Limb (tissue), 2 donors: ENCODE measurements around the gene OR2AK2.

Experiments
- DNase-seq, 2 donors: peaks; one replicate each; pipeline ENCODE4 v3.0.0-alpha.2; 2016; ENCODE audit errors: extremely low spot score in 2 of 2

The OR2AK2 gene, protein sequence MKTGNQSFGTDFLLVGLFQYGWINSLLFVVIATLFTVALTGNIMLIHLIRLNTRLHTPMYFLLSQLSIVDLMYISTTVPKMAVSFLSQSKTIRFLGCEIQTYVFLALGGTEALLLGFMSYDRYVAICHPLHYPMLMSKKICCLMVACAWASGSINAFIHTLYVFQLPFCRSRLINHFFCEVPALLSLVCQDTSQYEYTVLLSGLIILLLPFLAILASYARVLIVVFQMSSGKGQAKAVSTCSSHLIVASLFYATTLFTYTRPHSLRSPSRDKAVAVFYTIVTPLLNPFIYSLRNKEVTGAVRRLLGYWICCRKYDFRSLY

GRCh38 chr1:247964933-247965332 is at the start of gene OR2AK2:
TSS of gene OR2AK2 (plus strand) at chr1:247965233. CDS start at chr1:247965377, 144 bp downstream.
- no peak for DNase-seq

DNA sequence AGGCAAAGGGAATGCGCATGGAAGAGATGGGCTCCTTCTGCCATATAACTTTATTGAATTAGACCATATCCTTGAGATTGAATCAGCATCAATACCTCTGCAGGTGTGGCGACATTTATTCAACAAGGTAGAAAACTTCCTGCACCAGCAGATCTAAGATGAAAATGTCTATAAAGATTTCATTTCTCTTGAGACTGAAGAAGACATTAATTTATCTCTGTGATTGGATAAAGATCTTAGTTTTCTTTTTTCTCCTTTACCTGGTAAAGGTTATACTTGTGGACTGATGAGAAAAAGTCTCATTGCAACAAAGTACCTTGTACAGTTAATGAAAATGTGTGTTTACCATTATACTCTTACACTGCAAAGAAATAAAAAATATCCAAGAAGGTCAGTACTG is 45.1 kb upstream of the OR2AK2 start, which contains the start of gene OR2T8:
Gene OR2T8, plus strand, starts transcription at position 301 of the 400 bp plus-strand sequence. CDS start 766 bp downstream, outside the sequence.
- DNase-seq, result no peak

DNA sequence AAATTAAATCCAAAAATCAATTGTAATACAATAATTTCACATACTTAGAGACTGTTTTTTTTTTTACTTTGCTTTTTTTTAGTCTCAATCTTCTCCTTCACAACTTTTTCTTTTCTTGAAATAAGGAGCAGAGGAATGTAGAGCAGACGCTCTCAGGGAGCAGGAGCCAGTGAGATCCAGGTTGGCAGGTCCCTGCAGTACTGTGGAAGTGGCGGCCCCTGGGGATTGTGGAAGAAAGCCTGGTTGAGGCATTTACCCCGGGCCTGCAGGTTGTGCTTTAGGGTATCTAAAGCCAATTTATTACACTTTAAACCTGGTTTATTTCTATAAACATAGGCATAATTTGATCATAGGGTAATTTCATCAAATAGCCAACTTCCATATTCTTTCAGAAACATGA is 41.1 kb upstream of the OR2AK2 start:
- DNase-seq, result no peak

DNA sequence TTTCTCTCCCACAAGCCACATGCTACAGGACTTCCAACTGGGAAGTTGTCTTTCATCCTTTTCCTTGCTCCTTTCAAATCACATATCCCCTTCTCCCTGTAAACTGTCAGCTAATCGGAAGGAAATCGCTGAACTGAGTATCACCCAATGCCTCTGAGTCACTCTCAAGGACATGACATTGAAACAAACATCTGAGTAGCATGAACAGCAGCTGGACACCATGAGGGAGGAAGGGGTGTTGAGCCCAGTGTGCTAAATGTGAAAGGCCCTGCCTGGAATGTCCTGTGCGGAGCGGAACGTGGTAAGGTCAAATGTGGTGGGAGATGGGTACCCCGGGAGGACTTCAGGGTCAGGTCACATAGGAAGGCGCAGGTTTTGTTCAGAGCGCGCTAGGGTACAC is 40.2 kb upstream of the OR2AK2 start, which contains the start of gene OR2AJ1:
Gene OR2AJ1, plus strand, starts transcription at position 22 of the 400 bp plus-strand sequence. CDS start 8,880 bp downstream, outside the sequence.
- DNase-seq, result no peak

DNA sequence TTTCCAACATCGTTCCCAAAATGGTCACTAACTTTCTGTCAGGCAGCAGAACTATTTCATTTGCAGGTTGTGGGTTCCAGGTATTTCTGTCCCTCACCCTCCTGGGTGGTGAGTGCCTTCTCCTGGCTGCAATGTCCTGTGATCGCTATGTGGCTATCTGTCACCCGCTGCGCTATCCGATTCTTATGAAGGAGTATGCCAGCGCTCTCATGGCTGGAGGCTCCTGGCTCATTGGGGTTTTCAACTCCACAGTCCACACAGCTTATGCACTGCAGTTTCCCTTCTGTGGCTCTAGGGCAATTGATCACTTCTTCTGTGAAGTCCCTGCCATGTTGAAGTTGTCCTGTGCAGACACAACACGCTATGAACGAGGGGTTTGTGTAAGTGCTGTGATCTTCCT is 31.0 kb upstream of the OR2AK2 start:
- DNase-seq, result no peak

- DNase-seq, result no peak
Measured at GRCh38 chr1:247935781-247936180, 29.3 kb upstream of the OR2AK2 start.

DNA sequence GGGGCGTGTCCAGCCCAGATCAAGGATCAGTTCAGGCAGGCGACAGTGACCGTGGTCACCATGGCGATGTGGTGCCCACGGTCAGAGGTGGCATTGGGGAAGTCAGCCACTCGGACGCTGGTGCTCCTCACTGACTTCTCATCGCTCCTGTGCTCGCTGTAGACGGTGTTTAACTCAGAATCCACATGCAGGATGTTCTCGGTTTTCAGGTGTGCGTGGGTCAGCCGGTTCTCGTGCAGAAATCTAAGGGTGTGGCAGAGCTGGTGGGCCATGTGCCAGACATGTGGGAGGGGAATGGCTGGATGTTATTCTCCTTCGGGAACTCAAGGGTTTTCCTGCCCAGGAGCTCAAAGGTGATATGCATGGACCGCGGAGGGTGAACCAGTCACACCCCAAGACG is 28.6 kb upstream of the OR2AK2 start:
- DNase-seq, result no peak

DNA sequence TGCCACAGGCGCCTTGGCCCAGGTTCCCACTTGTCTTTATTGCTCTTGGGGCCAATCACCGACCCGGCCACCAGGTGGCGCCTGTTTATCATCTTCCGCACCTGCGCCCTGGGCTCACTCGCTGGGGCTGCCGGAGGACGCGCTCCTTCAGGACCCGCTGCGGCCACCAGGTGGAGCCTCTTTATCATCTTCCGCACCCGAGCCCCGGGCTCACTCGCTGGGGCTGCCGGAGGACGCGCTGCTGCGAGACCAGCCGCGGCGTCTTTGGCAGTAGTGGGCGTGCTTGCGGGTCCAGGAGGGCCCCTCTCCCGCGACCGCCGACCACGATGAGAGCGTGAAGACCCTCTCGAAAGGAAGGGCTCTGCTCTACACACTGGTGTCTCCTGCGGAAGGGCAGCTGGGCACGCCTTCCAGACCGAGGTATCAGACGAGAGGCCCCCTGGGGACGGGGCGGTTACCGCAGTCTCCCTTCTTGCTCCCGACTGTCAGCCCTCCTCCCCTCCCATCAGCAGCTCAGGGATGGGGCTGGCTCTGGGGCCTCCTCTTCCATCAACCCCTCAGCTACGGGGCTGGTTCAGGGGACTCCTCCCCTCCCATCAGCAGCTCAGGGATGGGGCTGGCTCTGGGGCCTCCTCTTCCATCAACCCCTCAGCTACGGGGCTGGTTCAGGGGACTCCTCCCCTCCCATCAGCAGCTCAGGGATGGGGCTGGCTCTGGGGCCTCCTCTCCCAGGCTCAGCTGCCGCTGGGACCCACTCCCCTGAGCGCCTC is 27.9 kb upstream of the OR2AK2 start:
- DNase-seq, result peak; percentile 19 to 83

DNA sequence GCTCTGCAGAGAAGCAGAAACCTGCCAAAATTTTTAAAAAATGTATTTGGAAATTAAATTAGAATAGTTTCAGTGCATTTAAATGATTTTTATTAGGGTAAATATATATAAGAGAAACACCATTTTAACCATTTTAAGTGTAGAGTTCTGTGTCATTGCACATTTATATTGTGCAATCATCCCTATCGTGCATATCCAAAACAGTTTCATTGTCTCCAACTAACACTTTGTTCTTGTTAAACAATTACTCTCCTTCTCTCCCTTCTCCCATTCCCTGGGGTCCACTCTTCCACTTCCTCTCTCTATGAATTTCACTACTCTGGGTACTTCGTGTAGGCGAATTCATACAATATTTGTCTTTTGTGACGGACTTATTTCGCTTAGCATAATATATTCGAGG is 22.4 kb upstream of the OR2AK2 start:
- no peak for DNase-seq

GRCh38 chr1:247948558-247948957 is 16.5 kb upstream of the OR2AK2 start, which contains the start of gene OR2L8:
TSS of gene OR2L8 (plus strand) at chr1:247948858. CDS start at chr1:247948858, 0 bp downstream.
- DNase-seq, result no peak

DNA sequence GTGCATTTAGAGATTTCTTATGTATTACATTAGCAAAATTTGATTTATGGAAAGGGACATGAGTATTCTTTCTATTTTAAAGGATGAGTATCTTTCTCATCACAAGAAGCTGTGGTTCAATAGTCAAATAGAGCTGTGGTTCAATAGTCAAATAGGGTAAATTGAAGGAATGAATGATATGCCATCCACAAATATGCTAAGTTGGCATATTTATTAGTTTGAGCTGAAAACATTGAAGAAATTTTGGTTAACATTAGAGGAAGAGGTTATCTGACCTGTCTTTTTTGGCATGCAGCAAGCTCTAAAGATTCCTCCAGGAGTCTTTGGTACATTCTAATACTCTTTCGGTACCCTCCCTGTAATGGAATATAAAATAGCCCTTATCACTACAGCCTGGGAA is 11.6 kb upstream of the OR2AK2 start:
- no peak for DNase-seq

DNA sequence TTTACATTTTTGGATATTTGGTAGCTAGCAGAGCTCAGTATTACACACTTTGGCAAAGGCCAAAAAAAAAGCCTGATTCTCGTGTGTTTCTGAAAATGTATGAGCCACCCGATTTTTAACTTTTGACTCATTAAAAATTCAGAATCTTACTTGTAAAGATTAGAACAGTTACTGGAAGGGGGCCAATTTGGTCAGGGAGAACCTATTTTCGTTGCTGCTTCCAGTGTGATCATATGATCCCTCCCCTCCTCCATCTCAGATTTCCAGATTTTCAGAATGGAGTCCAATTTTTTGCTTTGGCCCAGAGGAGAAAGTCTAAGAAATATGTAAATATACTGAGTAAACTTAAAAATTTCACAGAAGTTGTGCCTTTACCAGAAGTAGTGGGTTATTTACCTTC is 3.2 kb upstream of the OR2AK2 start:
- no peak for DNase-seq

- DNase-seq, result no peak
Measured at GRCh38 chr1:247962911-247963588, 2.0 kb upstream of the OR2AK2 start.

DNA sequence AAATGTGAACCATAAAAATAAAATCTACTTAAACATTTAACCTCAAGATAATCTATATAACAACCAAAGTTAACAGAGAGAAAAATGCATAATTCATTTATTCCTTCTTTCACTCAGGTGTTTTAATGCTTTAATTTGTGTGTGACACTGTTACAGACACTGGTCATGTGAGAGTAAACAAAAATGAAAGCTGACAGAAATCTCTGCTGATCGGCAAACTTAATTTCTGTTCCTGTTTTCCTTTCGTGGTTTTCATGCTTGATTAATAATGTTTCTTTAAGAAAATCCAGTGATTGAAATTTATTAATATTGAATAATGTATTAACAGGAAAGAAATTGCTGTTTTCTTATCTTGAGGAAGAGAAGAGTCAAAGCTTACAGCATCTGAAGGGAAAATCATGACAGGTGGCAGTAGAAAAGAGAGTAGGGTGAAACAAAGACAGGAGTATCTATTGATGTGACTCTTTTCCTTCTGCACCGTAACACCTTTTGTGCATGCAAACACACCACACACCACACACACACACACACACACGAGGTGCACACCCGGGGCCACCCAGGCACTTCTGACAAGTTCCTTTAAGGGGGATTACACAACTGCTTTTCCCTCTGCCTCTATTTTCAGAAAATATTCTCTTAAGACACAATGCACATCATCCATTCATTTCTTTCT is 1.6 kb downstream of the OR2AK2 start:
- no peak for DNase-seq

DNA sequence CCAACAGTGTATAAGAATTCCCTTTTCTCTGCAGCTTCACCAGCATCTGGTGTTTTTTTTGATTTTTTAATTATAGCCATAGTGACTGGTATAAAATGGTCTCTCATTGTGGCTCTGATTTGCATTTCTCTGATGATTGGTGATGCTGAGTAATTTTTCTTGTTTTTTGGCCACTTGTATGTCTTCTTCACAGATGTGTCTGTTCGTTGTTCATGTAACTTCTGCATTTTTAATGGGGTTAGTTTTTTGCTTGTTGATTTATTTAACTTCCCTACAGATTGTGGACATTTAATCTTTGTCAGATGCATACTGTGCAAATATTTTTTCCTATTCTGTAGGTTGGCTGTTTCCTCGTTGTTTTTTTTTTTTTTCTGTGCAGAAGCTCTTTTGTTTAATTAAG is 28.0 kb downstream of the OR2AK2 start:
- DNase-seq, result no peak

DNA sequence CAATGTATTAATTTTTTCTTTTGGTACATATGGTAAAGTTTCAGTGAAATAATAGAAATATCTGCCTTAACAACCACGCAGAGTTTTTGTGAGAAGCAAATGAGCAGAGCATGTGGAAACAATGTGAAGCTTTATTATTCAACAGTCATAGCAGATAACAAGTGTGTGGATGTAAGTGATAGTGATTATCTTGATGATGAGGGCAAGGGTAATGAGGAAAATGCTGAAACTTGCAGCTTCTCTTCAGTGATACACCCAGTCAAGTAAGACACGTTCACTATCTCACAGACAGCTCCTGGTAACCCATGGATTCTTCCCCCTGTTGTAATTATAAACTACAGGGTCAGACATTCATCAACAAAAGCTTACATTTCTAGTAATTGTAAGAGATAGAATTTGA is 33.8 kb downstream of the OR2AK2 start:
- no peak for DNase-seq

GRCh38 chr1:248000169-248000568 is 35.1 kb downstream of the OR2AK2 start:
- no peak for DNase-seq

DNA sequence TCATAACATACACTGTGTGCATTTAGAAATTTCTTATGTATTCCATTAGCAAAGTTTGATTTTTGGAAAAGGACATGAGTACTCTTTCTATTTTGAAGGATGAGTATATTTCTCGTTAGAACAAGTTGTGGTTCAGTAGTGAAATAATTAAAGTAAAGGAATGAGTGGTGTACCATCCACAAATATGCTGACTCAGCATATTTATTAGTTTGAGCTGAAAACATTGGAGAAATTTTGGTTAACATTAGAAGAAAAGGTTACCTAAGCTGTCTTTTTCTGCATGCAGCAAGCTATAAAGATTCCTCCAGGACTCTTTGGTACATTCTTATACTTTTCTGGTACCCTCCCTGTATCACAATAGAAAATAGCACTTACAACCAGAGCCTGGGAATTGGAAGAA is 42.7 kb downstream of the OR2AK2 start:
- no peak for DNase-seq

- DNase-seq, result no peak
Measured at GRCh38 chr1:248009681-248010080, 44.6 kb downstream of the OR2AK2 start.

GRCh38 chr1:248013229-248013710 is 48.2 kb downstream of the OR2AK2 start, which contains the start of gene OR2L5:
TSS of gene OR2L5 (plus strand) at chr1:248013660. CDS start at chr1:248021948, 8,288 bp downstream.
- no peak for DNase-seq

- no peak for DNase-seq
Measured at GRCh38 chr1:248015803-248016202, 50.8 kb downstream of the OR2AK2 start.
